Subcutaneous adipose tissue (tissue), 4 donors: ENCODE measurements around the gene GMDS. TPM values are rescaled to one million over a fixed set of nuclear protein-coding genes. Genes with fewer than 3 reads are reported as not detected.

Experiments used
- total RNA-seq, 4 donors: library from RNA; depleted of rRNA; stranded (reverse); fragments of >200 nt; gene quantifications; one replicate each; pipeline ENCODE4 v1.1.0, GENCODE V29; 2016
- TF ChIP-seq, protein P1 (sequence below): fragments of 450-650 bp; IDR thresholded peaks from one replicate; pipeline ENCODE4 v1.5.1; 2016; ENCODE audit warnings: low read depth, mild to moderate bottlenecking, control low read depth, antibody characterized with exemption, moderate library complexity

Gene GMDS
- total RNA-seq, 4 donors from 2014 or later, result 10.1 to 17.3 (median 13.9) TPM

DNA sequence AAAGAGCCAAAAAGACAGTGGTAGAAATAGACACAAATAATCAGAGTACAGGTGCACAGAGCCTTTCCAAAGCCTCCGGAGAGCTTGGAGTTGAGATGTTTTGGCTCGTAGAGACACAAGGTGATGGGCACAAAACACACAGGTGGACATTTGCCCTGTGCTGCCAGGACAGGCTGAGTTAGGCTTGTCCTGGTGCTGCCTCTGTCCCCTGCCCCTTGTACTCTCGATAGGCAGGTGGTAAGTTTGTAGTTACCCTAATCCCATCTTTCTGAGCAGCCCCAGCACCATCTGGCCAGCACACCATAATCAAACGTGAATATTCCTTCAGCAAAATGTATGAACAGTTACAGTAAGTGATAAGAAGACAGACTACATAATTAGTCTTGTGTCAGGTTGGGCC lies 540.2 kb downstream of the GMDS start:
- TF ChIP-seq, protein P1, sequence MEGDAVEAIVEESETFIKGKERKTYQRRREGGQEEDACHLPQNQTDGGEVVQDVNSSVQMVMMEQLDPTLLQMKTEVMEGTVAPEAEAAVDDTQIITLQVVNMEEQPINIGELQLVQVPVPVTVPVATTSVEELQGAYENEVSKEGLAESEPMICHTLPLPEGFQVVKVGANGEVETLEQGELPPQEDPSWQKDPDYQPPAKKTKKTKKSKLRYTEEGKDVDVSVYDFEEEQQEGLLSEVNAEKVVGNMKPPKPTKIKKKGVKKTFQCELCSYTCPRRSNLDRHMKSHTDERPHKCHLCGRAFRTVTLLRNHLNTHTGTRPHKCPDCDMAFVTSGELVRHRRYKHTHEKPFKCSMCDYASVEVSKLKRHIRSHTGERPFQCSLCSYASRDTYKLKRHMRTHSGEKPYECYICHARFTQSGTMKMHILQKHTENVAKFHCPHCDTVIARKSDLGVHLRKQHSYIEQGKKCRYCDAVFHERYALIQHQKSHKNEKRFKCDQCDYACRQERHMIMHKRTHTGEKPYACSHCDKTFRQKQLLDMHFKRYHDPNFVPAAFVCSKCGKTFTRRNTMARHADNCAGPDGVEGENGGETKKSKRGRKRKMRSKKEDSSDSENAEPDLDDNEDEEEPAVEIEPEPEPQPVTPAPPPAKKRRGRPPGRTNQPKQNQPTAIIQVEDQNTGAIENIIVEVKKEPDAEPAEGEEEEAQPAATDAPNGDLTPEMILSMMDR, result no peak

DNA sequence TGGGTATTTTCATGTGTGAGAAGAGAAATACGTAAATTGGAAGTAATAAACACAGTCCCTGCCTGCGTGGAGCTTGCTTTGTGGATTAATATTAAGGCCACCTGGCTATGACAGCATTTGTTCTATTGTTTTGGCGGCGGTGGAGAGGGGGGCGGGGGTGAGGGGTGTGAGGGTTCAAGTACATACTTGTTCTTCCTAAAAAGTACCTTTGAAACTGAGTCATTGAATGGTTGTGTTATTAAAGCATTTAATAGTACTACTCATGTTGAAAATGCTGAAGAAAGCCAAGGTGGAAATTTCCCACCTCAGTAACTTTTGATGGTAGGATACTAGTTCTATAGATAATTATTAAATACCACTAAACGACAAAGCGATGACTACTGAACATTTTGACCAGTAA lies 540.7 kb downstream of the GMDS start:
- TF ChIP-seq, protein P1, result no peak

DNA sequence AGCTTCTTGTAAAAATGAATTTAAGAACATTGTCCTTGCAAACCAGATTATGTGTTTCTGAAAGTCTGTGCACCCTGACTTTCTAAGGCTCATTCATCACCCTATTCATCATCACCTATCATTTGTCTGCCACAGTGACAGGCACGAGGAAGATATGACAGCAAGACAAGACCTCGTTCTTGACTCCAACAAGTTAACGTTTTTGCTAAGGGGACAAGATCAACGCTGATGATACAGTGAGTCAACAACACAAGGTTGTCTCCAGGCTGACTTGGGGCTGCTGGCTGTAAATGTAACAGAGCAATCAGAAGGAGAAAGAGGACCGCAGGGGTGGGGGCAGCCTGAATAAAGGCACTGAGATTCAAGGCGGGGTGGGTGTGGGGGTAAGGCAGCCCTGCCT lies 541.5 kb downstream of the GMDS start:
- TF ChIP-seq, protein P1, result no peak

DNA sequence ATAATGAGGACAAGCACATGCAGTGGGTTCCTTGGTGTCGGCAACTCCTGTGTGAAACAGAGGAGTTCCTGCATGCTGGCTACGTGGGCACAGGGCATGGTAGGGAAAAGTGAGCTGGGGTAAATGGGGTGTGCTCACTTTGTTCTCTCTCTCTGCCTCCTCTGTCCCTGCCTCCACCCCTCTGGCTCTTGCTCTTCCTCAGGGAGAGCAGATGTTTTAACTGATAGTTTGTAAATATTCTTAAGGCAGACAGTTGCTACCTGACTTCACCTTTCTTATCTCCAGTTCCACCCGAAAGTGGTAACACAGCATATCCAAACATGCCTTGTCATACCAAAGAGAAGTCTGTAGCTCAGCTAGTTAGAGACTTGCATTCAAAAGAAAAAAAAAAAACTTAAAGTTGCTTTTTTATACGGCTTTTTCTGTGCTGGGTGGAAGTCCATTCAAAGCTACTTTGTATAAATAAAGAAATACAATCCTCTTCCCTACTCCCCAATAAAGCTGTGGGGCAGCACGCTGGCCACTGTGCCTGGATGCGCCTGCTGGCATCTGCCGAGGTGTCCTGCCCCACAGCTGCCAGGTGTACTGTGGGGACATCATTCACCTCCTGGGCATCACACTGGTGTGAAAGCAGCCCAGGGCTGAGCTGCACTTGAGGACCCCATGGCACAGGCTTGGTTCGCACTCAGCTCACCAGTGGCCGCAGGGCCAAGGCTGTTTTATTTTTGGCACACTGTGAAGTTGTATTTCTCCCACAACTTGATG lies 542.1 kb downstream of the GMDS start:
- TF ChIP-seq, protein P1, result no peak

DNA sequence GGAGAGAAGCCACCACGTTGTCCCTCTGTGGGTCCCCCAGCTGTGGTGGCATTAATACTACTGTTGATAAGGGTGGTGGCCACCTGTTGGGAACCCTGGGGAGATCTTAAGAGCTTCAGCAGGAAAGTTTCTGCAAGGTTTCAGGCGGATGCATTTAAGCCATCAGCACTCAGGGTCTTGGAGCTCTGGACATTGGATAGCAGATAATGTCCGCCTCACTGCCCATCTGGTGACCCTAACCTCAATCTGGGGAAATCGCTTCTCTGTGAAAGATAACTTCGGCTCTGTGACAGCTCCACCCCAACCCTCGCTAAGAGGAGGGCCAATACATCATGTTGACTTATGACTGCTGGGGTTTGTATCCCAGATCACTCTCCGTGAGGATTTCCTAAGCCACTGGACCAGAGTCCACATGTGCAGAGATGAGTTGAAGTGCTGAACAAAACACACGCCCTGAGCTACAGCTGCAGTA lies 542.8 kb downstream of the GMDS start:
- TF ChIP-seq, protein P1, result no peak

DNA sequence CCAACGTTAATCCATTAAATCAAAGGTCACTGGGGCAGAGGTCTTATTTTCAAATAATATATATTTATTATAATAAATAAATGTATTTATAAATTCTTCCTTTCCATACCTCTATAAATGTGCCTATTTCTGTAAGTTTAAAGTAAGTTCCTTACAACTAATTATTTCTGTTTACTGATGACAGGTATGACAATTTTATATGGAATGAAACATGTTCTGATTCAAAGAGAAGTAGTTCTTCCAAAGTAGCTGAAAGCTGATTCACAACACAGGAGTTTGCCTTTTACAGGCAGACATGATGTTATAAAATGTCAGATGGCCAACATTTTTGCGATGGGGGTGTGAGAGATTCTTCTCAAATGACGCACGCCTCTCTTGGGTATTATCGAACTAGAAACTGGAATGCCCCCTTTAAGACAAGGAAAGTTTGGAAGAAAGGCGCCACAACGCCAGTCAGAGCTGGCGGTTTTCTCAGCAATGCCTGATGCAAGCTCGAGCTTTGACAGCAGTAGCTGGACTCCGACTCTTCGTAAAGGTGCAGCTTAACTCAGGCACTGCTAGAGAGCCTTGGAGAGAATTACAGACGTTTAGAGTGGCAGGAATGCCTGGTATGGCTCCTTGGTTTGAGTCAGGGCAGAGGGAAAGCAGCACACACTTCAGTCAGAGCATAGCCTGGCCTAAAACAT lies 543.6 kb downstream of the GMDS start:
- TF ChIP-seq, protein P1, result no peak

DNA sequence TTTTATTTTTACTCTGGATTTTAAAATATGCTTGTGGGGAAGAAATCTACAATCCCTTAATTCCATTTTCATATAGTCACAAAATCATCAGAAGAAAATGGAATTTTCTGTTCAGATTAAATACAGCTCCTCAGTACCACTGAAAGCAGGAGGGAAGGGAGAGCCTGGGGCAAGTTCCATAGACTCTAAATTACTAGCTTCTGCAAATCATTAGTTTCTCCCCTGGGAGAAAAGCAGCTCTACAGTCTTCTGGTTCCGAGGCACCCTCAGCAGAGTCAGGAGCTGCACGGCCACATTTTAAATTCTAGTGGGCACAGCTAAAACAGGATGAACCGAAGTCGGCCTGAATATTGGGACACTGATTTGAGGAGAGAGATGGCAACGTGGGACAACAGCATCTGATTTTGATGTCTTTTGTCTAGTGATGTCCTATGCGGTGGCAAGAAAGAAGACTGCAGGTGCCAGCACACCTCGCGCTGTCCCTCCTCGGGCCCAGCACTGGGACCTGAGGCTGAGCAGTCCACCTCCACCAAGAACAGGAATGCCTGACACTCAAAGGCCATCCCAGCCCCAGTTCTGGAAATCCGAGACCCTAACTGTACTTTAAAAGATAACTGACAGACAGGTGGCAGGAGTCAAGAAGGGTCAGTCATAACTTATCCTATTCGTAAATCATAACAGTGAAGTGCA lies 545.0 kb downstream of the GMDS start:
- TF ChIP-seq, protein P1, result no peak
